DMS79 treated with DMSO at 0.1 percent for 48 hours (cell line): ENCODE measurements around the gene MEIS2.
"Not testable (repeated sequence)": the region's sequence is repeated elsewhere in the genome, so short reads cannot be mapped to it uniquely, and the experiment has no call there.

Experiments used
- DNase-seq: peaks from one replicate; lab custom pipeline; 2025; lab: John Stamatoyannopoulos, UW

Gene MEIS2

GRCh38 chr15:37009288-37009687, 91.1 kb downstream of the MEIS2 start:
- DNase-seq = no peak

GRCh38 chr15:37008205-37008604, 92.1 kb downstream of the MEIS2 start:
- no peak for DNase-seq

GRCh38 chr15:37007301-37007700, 93.0 kb downstream of the MEIS2 start:
- DNase-seq = no peak

- no peak for DNase-seq
These were observed 95.2 kb downstream of the MEIS2 start for GRCh38 chr15:37004981-37005735.

- no peak for DNase-seq
These were observed 95.9 kb downstream of the MEIS2 start for GRCh38 chr15:37004373-37004869.

- no peak for DNase-seq
These were observed 98.2 kb downstream of the MEIS2 start for GRCh38 chr15:37002041-37002672.

GRCh38 chr15:37001417-37001816, 98.9 kb downstream of the MEIS2 start:
- DNase-seq = no peak

GRCh38 chr15:36999778-37000177, 100.6 kb downstream of the MEIS2 start:
- no peak for DNase-seq

- DNase-seq = no peak
These were observed 103.7 kb downstream of the MEIS2 start for GRCh38 chr15:36996538-36997181.

GRCh38 chr15:36996121-36996520, 104.2 kb downstream of the MEIS2 start:
- no peak for DNase-seq

GRCh38 chr15:36994790-36995189, 105.6 kb downstream of the MEIS2 start:
- DNase-seq = no peak

GRCh38 chr15:36992454-36992853, 107.9 kb downstream of the MEIS2 start:
- DNase-seq = no peak

- DNase-seq = no peak
These were observed 111.4 kb downstream of the MEIS2 start for GRCh38 chr15:36988947-36989346.

GRCh38 chr15:36982430-36982829, 117.9 kb downstream of the MEIS2 start:
- DNase-seq = no peak

GRCh38 chr15:36980281-36980680, 120.1 kb downstream of the MEIS2 start:
- DNase-seq = not testable (repeated sequence)

- no peak for DNase-seq
These were observed 121.7 kb downstream of the MEIS2 start for GRCh38 chr15:36978625-36979024.

GRCh38 chr15:36978126-36978525, 122.2 kb downstream of the MEIS2 start:
- no peak for DNase-seq

GRCh38 chr15:36977659-36978058, 122.7 kb downstream of the MEIS2 start:
- no peak for DNase-seq

- DNase-seq = no peak
These were observed 127.6 kb downstream of the MEIS2 start for GRCh38 chr15:36972704-36973103.

- DNase-seq = peak; percentile 0
These were observed 129.8 kb downstream of the MEIS2 start for GRCh38 chr15:36970522-36970921.

- no peak for DNase-seq
These were observed 132.4 kb downstream of the MEIS2 start for GRCh38 chr15:36967929-36968328.

- DNase-seq = no peak
These were observed 133.6 kb downstream of the MEIS2 start for GRCh38 chr15:36966708-36967107.
